H9 (cell line): ENCODE measurements around the gene ITPK1. TPM values are rescaled to one million over a fixed set of nuclear protein-coding genes. Genes with fewer than 3 reads are reported as not detected.
A peak's percentile ranks its signal among the peaks of the same experiment; 100 is the strongest.

Source experiments
- DNase-seq: peaks from one replicate; pipeline ENCODE4 v3.0.0-alpha.2; 2017
- H2AFZ ChIP-seq: one replicate; pipeline ENCODE4 v1.6.1; 2013; ENCODE audit warnings: mild to moderate bottlenecking, low read length, control low read depth, moderate library complexity
- H2AK5ac ChIP-seq: 2 replicates; pipeline ENCODE4 v1.6.1; 2013; ENCODE audit warnings: low read length, control low read depth, mixed read lengths; ENCODE audit not compliant: insufficient read length
- H2BK120ac ChIP-seq: one replicate; pipeline ENCODE4 v1.6.1; 2013; ENCODE audit warnings: low read depth, mild to moderate bottlenecking, low read length, control low read depth, inconsistent platforms; ENCODE audit not compliant: poor library complexity, severe bottlenecking
- H2BK12ac ChIP-seq: 2 replicates; pipeline ENCODE4 v1.6.1; 2013; ENCODE audit warnings: low read length, control low read depth, mixed read lengths, low read depth; ENCODE audit not compliant: insufficient read length
- H2BK15ac ChIP-seq: 2 replicates; pipeline ENCODE4 v1.6.1; 2013; ENCODE audit warnings: low read depth, low read length, control low read depth
- H2BK20ac ChIP-seq: one replicate; pipeline ENCODE4 v1.6.1; 2013; ENCODE audit warnings: low read depth, mild to moderate bottlenecking, low read length, control low read depth, inconsistent platforms; ENCODE audit not compliant: poor library complexity, severe bottlenecking
- H2BK5ac ChIP-seq: 2 replicates; pipeline ENCODE4 v1.6.1; 2013; ENCODE audit warnings: low read length, control low read depth, mixed read lengths; ENCODE audit not compliant: insufficient read length
- H3K14ac ChIP-seq: 2 replicates; pipeline ENCODE4 v1.6.1; 2013; ENCODE audit warnings: low read length, control low read depth; ENCODE audit not compliant: insufficient read depth
- H3K18ac ChIP-seq: 2 replicates; pipeline ENCODE4 v1.6.1; 2013; ENCODE audit warnings: low read depth, mild to moderate bottlenecking, mixed read lengths, low read length, control low read depth; ENCODE audit not compliant: insufficient read length
- H3K23ac ChIP-seq: 2 replicates; pipeline ENCODE4 v1.6.1; 2013; ENCODE audit warnings: low read length, control low read depth, mixed read lengths, low read depth; ENCODE audit not compliant: insufficient read length
- H3K23me2 ChIP-seq: 2 replicates; pipeline ENCODE4 v1.6.1; 2013; ENCODE audit warnings: low read depth, mild to moderate bottlenecking, mixed read lengths, low read length, control low read depth; ENCODE audit not compliant: insufficient read length, poor library complexity, severe bottlenecking
- H3K27ac ChIP-seq: 2 replicates; pipeline ENCODE4 v1.5.1; 2013; ENCODE audit warnings: low read length, control low read depth, mixed read lengths, low read depth; ENCODE audit not compliant: insufficient read length
- H3K27me3 ChIP-seq: 2 replicates; pipeline ENCODE4 v1.6.1; 2013; ENCODE audit warnings: low read length, control low read depth, inconsistent platforms; ENCODE audit not compliant: insufficient read depth
- H3K4ac ChIP-seq: 2 replicates; pipeline ENCODE4 v1.6.1; 2013; ENCODE audit warnings: low read depth, mild to moderate bottlenecking, control low read depth, inconsistent platforms, low read length, moderate library complexity
- H3K4me1 ChIP-seq: 2 replicates; pipeline ENCODE4 v1.6.1; 2013; ENCODE audit warnings: low read length, control low read depth, inconsistent platforms; ENCODE audit not compliant: insufficient read depth
- H3K4me2 ChIP-seq: 2 replicates; pipeline ENCODE4 v1.6.1; 2013; ENCODE audit warnings: low read length, control low read depth, mixed read lengths; ENCODE audit not compliant: insufficient read length, insufficient read depth
- H3K56ac ChIP-seq: 2 replicates; pipeline ENCODE4 v1.6.1; 2013; ENCODE audit warnings: low read depth, mild to moderate bottlenecking, mixed read lengths, low read length, control low read depth; ENCODE audit not compliant: insufficient read length
- H3K79me1 ChIP-seq: 2 replicates; pipeline ENCODE4 v1.6.1; 2013; ENCODE audit warnings: low read depth, mild to moderate bottlenecking, moderate library complexity, low read length, control low read depth, inconsistent platforms; ENCODE audit not compliant: insufficient read depth, poor library complexity, severe bottlenecking
- H3K79me2 ChIP-seq: 2 replicates; pipeline ENCODE4 v1.6.1; 2013; ENCODE audit warnings: low read length, control low read depth, inconsistent platforms; ENCODE audit not compliant: insufficient read depth
- H3K9ac ChIP-seq: 2 replicates; pipeline ENCODE4 v1.6.1; 2013; ENCODE audit warnings: low read length, control low read depth, mixed read lengths; ENCODE audit not compliant: insufficient read length; ENCODE audit errors: extremely low read depth
- H3K9me3 ChIP-seq: one replicate; pipeline ENCODE4 v1.6.1; 2013; ENCODE audit warnings: low read depth, low read length, inconsistent platforms; ENCODE audit not compliant: control insufficient read depth
- H3T11ph ChIP-seq: one replicate; pipeline ENCODE4 v1.6.1; 2013; ENCODE audit warnings: mild to moderate bottlenecking, low read length, control low read depth, inconsistent platforms
- H4K20me1 ChIP-seq: one replicate; pipeline ENCODE4 v1.6.1; 2013; ENCODE audit not compliant: control insufficient read depth, insufficient read length, insufficient read depth
- H4K5ac ChIP-seq: 2 replicates; pipeline ENCODE4 v1.6.1; 2013; ENCODE audit warnings: low read depth, mild to moderate bottlenecking, mixed read lengths, low read length, control low read depth; ENCODE audit not compliant: insufficient read length
- H4K8ac ChIP-seq: replicated peaks from 2 replicates; pipeline ENCODE4 v1.6.1; 2013; ENCODE audit warnings: low read length, control low read depth, mixed read lengths, low read depth; ENCODE audit not compliant: insufficient read length
- H4K91ac ChIP-seq: 2 replicates; pipeline ENCODE4 v1.6.1; 2013; ENCODE audit warnings: low read depth, mild to moderate bottlenecking, moderate library complexity, mixed read lengths, low read length, control low read depth; ENCODE audit not compliant: insufficient read length
- H3K27ac Mint-ChIP-seq, 3 experiments: 2 replicates in 2 of 3; 3 replicates in 1 of 3; pipeline ENCODE4 v1.8.0; 2020 to 2021; ENCODE audit warnings: mixed read lengths in 3 of 3, mild to moderate bottlenecking in 1 of 3, moderate library complexity in 1 of 3
- H3K27me3 Mint-ChIP-seq: 2 replicates; pipeline ENCODE4 v1.8.0; 2021; ENCODE audit warnings: low read depth, mild to moderate bottlenecking, moderate library complexity, mixed read lengths
- H3K36me3 Mint-ChIP-seq, 3 experiments: 2 replicates in 2 of 3; 3 replicates in 1 of 3; pipeline ENCODE4 v1.8.0; 2020 to 2021; ENCODE audit warnings: low read depth in 3 of 3, mixed read lengths in 3 of 3; ENCODE audit not compliant: insufficient read depth in 1 of 3
- H3K4me1 Mint-ChIP-seq, 2 experiments: 2 replicates each; pipeline ENCODE4 v1.8.0; 2020; ENCODE audit warnings: mixed read lengths in 2 of 2
- H3K4me3 Mint-ChIP-seq, 2 experiments: 2 replicates in 1 of 2; 3 replicates in 1 of 2; pipeline ENCODE4 v1.8.0; 2020 to 2021; ENCODE audit warnings: mild to moderate bottlenecking in 2 of 2, mixed read lengths in 2 of 2, moderate library complexity in 1 of 2
- H3K9me3 Mint-ChIP-seq, 2 experiments: 2 replicates in 1 of 2; 3 replicates in 1 of 2; pipeline ENCODE4 v1.8.0; 2020; ENCODE audit warnings: mild to moderate bottlenecking in 2 of 2, mixed read lengths in 2 of 2, moderate library complexity in 1 of 2
- CTCF ChIP-seq: fragments of 200-600 bp; sonication (generic); conservative IDR thresholded peaks from 3 replicates; pipeline ENCODE4 v1.8.0; 2021; ENCODE audit warnings: antibody characterized with exemption, mild to moderate bottlenecking
- WGBS: extraction: QIAGEN DNeasy Blood & Tissue Kit; methylation state at CpG from one replicate; pipeline ENCODE4 v1.1.7; 2013; ENCODE audit warnings: missing lambda C conversion rate, low lambda C conversion rate, mixed read lengths; ENCODE audit not compliant: insufficient read length; ENCODE audit errors: extremely low coverage; 5-methylcytosine and 5-hydroxymethylcytosine counted together
- total RNA-seq: library from RNA; stranded (reverse); gene quantifications from 2 replicates; pipeline ENCODE4 v1.2.1, GENCODE V29; 2021

Gene ITPK1
- total RNA-seq, 1 experiment from 2014 or later: 92.7 TPM

- Histone ChIP-seq H2AK5ac (no peak overlapping the region), H3K4me2 (no peak overlapping the region), H2BK5ac (no peak overlapping the region), H2BK120ac (no peak overlapping the region), H4K91ac (no peak overlapping the region), H2BK20ac (no peak overlapping the region), H3K79me1 (peaks cover 5% of the 10 kb centered on the region), H3K27me3 (no peaks in the 10 kb centered on the region), H4K8ac (no peak overlapping the region), H3K14ac (no peak overlapping the region), H2AFZ (no peak overlapping the region), H3T11ph (no peak overlapping the region), H3K4ac (no peak overlapping the region), H3K4me1 (peaks cover 18% of the 10 kb centered on the region), H4K5ac (no peak overlapping the region), H3K9ac (no peak overlapping the region), H3K23ac (no peak overlapping the region), H3K23me2 (no peaks in the 10 kb centered on the region), H3K27ac (no peak overlapping the region), H2BK15ac (no peak overlapping the region), H3K79me2 (peaks cover 3% of the 10 kb centered on the region; the same call in 1 of the 2 replicates), H2BK12ac (no peak overlapping the region), H3K18ac (no peak overlapping the region), H3K56ac (no peak overlapping the region), H3K9me3 (no peaks in the 10 kb centered on the region), H4K20me1 (no peaks in the 10 kb centered on the region)
- no peak for DNase-seq
- Mint-ChIP-seq H3K4me1 (peaks cover 79 to 81% of the 10 kb centered on the region in 2 experiments), H3K27me3 (no peaks in the 10 kb centered on the region; the same call in none of the 2 replicates), H3K9me3 (no peaks in the 10 kb centered on the region; a peak in 1 of 5 replicates), H3K4me3 (no peak overlapping the region), H3K27ac (peak overlapping the region in 2 of 3 experiments; percentile 84 to 87; a peak in 3 of 7 replicates), H3K36me3 (peaks cover 13 to 15% (median 15%) of the 10 kb centered on the region in 3 experiments; a peak in 6 of 7 replicates)
- no peak for TF ChIP-seq CTCF
- WGBS: no CpG with 5 or more reads among the region's 2 CpGs
Observed at GRCh38 chr14:93048843-93049242, 66.9 kb downstream of the ITPK1 start.
